Spleen (tissue), 11 donors: Measurements from ENCODE around the gene AGPAT3. TPM values are rescaled to one million over a fixed set of nuclear protein-coding genes. Genes with fewer than 3 reads are reported as not detected.

Experiments used
- DNase-seq: peaks from one replicate; pipeline ENCODE4 v3.0.0-alpha.2; 2020
- H3K27ac ChIP-seq, 8 donors: fragments of 200-600 bp; sonication (generic) in 7 of 8; 1 replicate in 4 of 8; 2 replicates in 4 of 8; pipeline versions ENCODE4 v1.5.0 to v1.8.0; 2016 to 2021; ENCODE audit warnings: inconsistent platforms in 4 of 8, mild to moderate bottlenecking in 4 of 8, moderate library complexity in 1 of 8
- H3K27me3 ChIP-seq, 7 donors: fragments of 200-600 bp; sonication (generic) in 6 of 7; replicated peaks in 1 of 7; 1 replicate in 4 of 7; 2 replicates in 3 of 7; pipeline versions ENCODE4 v1.5.0 to v1.8.0; 2016 to 2021; ENCODE audit warnings: inconsistent platforms in 3 of 7, mild to moderate bottlenecking in 1 of 7
- H3K36me3 ChIP-seq, 6 donors: fragments of 200-600 bp; sonication (generic) in 5 of 6; 1 replicate in 4 of 6; 2 replicates in 2 of 6; pipeline versions ENCODE4 v1.5.0 to v1.8.0; 2016 to 2021; ENCODE audit warnings: inconsistent platforms in 2 of 6
- H3K4me1 ChIP-seq, 6 donors: fragments of 200-600 bp; sonication (generic) in 5 of 6; 1 replicate in 3 of 6; 2 replicates in 3 of 6; pipeline versions ENCODE4 v1.5.0 to v1.8.0; 2016 to 2021; ENCODE audit warnings: inconsistent platforms in 3 of 6
- H3K4me3 ChIP-seq, 8 donors: fragments of 200-600 bp; sonication (generic) in 7 of 8; 1 replicate in 4 of 8; 2 replicates in 4 of 8; pipeline versions ENCODE4 v1.5.0 to v1.8.0; 2016 to 2021; ENCODE audit warnings: inconsistent platforms in 4 of 8, mild to moderate bottlenecking in 4 of 8, moderate library complexity in 2 of 8
- H3K9me3 ChIP-seq, 8 donors: fragments of 200-600 bp; sonication (generic) in 7 of 8; 1 replicate in 4 of 8; 2 replicates in 4 of 8; pipeline versions ENCODE4 v1.5.0 to v1.8.0; 2016 to 2021; ENCODE audit warnings: inconsistent platforms in 4 of 8
- CTCF ChIP-seq, 11 experiments: fragments of 200-600 bp in 7 of 11; fragments of 450-650 bp in 4 of 11; sonication (generic) in 4 of 11; IDR thresholded peaks in 8 of 11; conservative IDR thresholded peaks in 3 of 11; 1 replicate in 7 of 11; 2 replicates in 4 of 11; pipeline versions ENCODE4 v1.4.0 to v1.8.0; 2016 to 2021; ENCODE audit warnings: antibody characterized with exemption in 11 of 11, inconsistent platforms in 4 of 11, mild to moderate bottlenecking in 1 of 11
- POLR2A ChIP-seq, 3 donors: fragments of 450-650 bp; IDR thresholded peaks; one replicate each; pipeline ENCODE4 v1.5.1; 2017; ENCODE audit warnings: antibody characterized with exemption in 3 of 3, mild to moderate bottlenecking in 1 of 3
- POLR2AphosphoS5 ChIP-seq, 3 donors: sonication (generic); formaldehyde crosslinking; IDR thresholded peaks; one replicate each; pipeline ENCODE4 v1.5.1; 2017; ENCODE audit warnings: antibody characterized with exemption in 3 of 3
- WGBS, 5 donors: extraction: QIAGEN DNeasy Blood & Tissue Kit in 3 of 5; methylation state at CpG; one replicate each; pipeline versions ENCODE4 v1.1.5 to v1.1.7; 2013 to 2018; 5-methylcytosine and 5-hydroxymethylcytosine counted together
- intact Hi-C: fragments of 100-400 bp; cut with DNase I; formaldehyde crosslinking; loops from one replicate; pipeline ENCODE4 v1.15.0; 2023; ENCODE audit warnings: low total_unique reads
- polyA plus RNA-seq, 3 donors: library from polyadenylated mRNA; stranded (reverse); fragments of 200-250 nt; gene quantifications; one replicate each; pipeline ENCODE4 v1.2.1, GENCODE V29; 2013
- total RNA-seq, 7 donors: library from RNA; depleted of rRNA in 3 of 7; stranded (reverse); fragments of >200 nt in 3 of 7; fragmentation: NEBNext Ultra II Directional in 4 of 7; extraction: Animal tissue kit (Norgen Biotek cat#: 25700) in 4 of 7; gene quantifications; one replicate each; pipeline versions ENCODE4 v1.1.0 to v1.2.1, GENCODE V29; 2016 to 2021
- donor health status: healthy with polysubstance abuse.
- donor health status: DM: no; HTN: no; CAD: no; lungs with moderate emphysema.
- donor health status: DM: no; HTN: no; CAD: no.
- donor health status: Bipolar disorder and iron deficiency.
- donor health status: healthy.
- donor health status: DM: no; HTN: no; CAD: no.
- donor health status: DM: yes; HTN: yes; CAD: no.

AGPAT3 gene
- total and polyA plus RNA-seq, 10 donors, result 6.9 to 92.0 (median 56.0) TPM

- TF ChIP-seq CTCF (IDR thresholded peaks at IDR 0.05 in 8 of 11, conservative IDR thresholded peaks at IDR 0.05 in 3 of 11), result no peak
- TF ChIP-seq POLR2AphosphoS5 (IDR thresholded peaks at IDR 0.05), result peak in 2 of 3 donors; percentile 50 to 66
- no peaks in the 10 kb centered on the region for H3K9me3 ChIP-seq
- H3K4me3 ChIP-seq, result peak overlapping the region; percentile 31 to 95 (median 82)
- H3K4me1 ChIP-seq, result peaks cover 17 to 67% (median 50%) of the 10 kb centered on the region in 6 donors
- intact Hi-C loops, result loop anchor here (10.0 kb wide), 1 partner anchor 49 kb away; no protein-coding TSS in a partner anchor
- peaks cover 0 to 19% (median 0%) of the 10 kb centered on the region in 6 donors for H3K36me3 ChIP-seq
- DNase-seq, result peak; percentile 91
- 0 to 1% (median 1%) methylated on average over 5 to 59 of the region's 59 CpGs for WGBS, 5 donors
- H3K27ac ChIP-seq, result peak overlapping the region; percentile 82 to 95 (median 92)
- peaks cover 0 to 6% (median 0%) of the 10 kb centered on the region in 7 donors for H3K27me3 ChIP-seq
These were observed 677 bp downstream of the AGPAT3 start for GRCh38 chr21:43865540-43866259.

- 4 to 13% (median 4%) methylated on average over 16 of the region's 16 CpGs for WGBS, 5 donors
- peaks cover 0 to 6% (median 0%) of the 10 kb centered on the region in 7 donors for H3K27me3 ChIP-seq
- no peaks in the 10 kb centered on the region for H3K9me3 ChIP-seq
- intact Hi-C loops, result loop anchor here (10.0 kb wide), 1 partner anchor 49 kb away; no protein-coding TSS in a partner anchor
- H3K4me3 ChIP-seq, result peak overlapping the region; percentile 31 to 95 (median 82)
- H3K4me1 ChIP-seq, result peaks cover 17 to 72% (median 52%) of the 10 kb centered on the region in 6 donors
- H3K36me3 ChIP-seq, result peaks cover 0 to 25% (median 0%) of the 10 kb centered on the region in 6 donors
- peak overlapping the region; percentile 82 to 95 (median 92) for H3K27ac ChIP-seq
- TF ChIP-seq POLR2AphosphoS5 (IDR thresholded peaks at IDR 0.05) (no peak), POLR2A (IDR thresholded peaks at IDR 0.05) (no peak), CTCF (IDR thresholded peaks at IDR 0.05 in 8 of 11, conservative IDR thresholded peaks at IDR 0.05 in 3 of 11) (no peak)
- peak; percentile 78 for DNase-seq
These were observed 1.2 kb downstream of the AGPAT3 start for GRCh38 chr21:43866260-43866629.

GRCh38 chr21:43866659-43867331 lies 1.8 kb downstream of the AGPAT3 start:
- peak; percentile 78 for DNase-seq
- TF ChIP-seq POLR2AphosphoS5 (IDR thresholded peaks at IDR 0.05) (peak in 2 of 3 donors; percentile 14 to 47), POLR2A (IDR thresholded peaks at IDR 0.05) (no peak)
- intact Hi-C loops, result loop anchor here (10.0 kb wide), 1 partner anchor 48 kb away; no protein-coding TSS in a partner anchor
- Histone ChIP-seq H3K4me3 (peak overlapping the region; percentile 31 to 95 (median 82)), H3K4me1 (peaks cover 17 to 73% (median 55%) of the 10 kb centered on the region in 6 donors), H3K27me3 (peaks cover 0 to 6% (median 0%) of the 10 kb centered on the region in 7 donors), H3K27ac (peak overlapping the region; percentile 41 to 95 (median 92)), H3K36me3 (peaks cover 0 to 27% (median 0%) of the 10 kb centered on the region in 6 donors), H3K9me3 (no peaks in the 10 kb centered on the region)
- 40 to 64% (median 60%) methylated on average over 24 of the region's 24 CpGs for WGBS, 5 donors

- 73 to 84% (median 83%) methylated on average over 6 of the region's 6 CpGs for WGBS, 5 donors
- H3K36me3 ChIP-seq, result peaks cover 0 to 27% (median 0%) of the 10 kb centered on the region in 6 donors
- H3K27ac ChIP-seq, result peak overlapping the region in 7 of 8 donors; percentile 41 to 95 (median 92)
- intact Hi-C loops, result loop anchor here (10.0 kb wide), 1 partner anchor 47 kb away; no protein-coding TSS in a partner anchor
- H3K4me3 ChIP-seq, result peak overlapping the region in 3 of 8 donors; percentile 83 to 95 (median 90)
- peaks cover 0 to 6% (median 0%) of the 10 kb centered on the region in 7 donors for H3K27me3 ChIP-seq
- peak; percentile 34 for DNase-seq
- no peaks in the 10 kb centered on the region for H3K9me3 ChIP-seq
- no peak for TF ChIP-seq CTCF (IDR thresholded peaks at IDR 0.05 in 8 of 11, conservative IDR thresholded peaks at IDR 0.05 in 3 of 11)
- TF ChIP-seq POLR2AphosphoS5 (IDR thresholded peaks at IDR 0.05), result no peak
- peaks cover 17 to 76% (median 55%) of the 10 kb centered on the region in 6 donors for H3K4me1 ChIP-seq
These were observed 2.3 kb downstream of the AGPAT3 start for GRCh38 chr21:43867332-43867703.
